Transverse colon (tissue), 4 donors: Measurements from ENCODE around the gene BYSL. TPM values are rescaled to one million over a fixed set of nuclear protein-coding genes. Genes with fewer than 3 reads are reported as not detected.

ENCODE experiments used
- DNase-seq: peaks from one replicate; pipeline ENCODE4 v3.0.0-alpha.2; 2019
- H3K27ac ChIP-seq, 4 donors: fragments of 200-600 bp; sonication (generic); 2 replicates each; pipeline ENCODE4 v1.5.1; 2016 to 2018; ENCODE audit warnings: inconsistent platforms in 4 of 4
- H3K27me3 ChIP-seq: fragments of 200-600 bp; sonication (generic); 2 replicates; pipeline ENCODE4 v1.5.1; 2017; ENCODE audit warnings: inconsistent platforms
- H3K36me3 ChIP-seq, 4 donors: fragments of 200-600 bp; sonication (generic); 2 replicates each; pipeline ENCODE4 v1.5.1; 2017 to 2019; ENCODE audit warnings: inconsistent platforms in 4 of 4
- H3K4me1 ChIP-seq, 4 donors: fragments of 200-600 bp; sonication (generic); 2 replicates each; pipeline ENCODE4 v1.5.1; 2017 to 2020; ENCODE audit warnings: inconsistent platforms in 4 of 4
- H3K4me3 ChIP-seq, 4 donors: fragments of 200-600 bp; sonication (generic); 1 replicate in 1 of 4; 2 replicates in 3 of 4; pipeline versions ENCODE4 v1.5.1 to v1.6.1; 2017 to 2019; ENCODE audit warnings: inconsistent platforms in 4 of 4
- H3K9me3 ChIP-seq, 2 donors: fragments of 200-600 bp; sonication (generic); 2 replicates each; pipeline ENCODE4 v1.5.1; 2017 to 2019; ENCODE audit warnings: inconsistent platforms in 2 of 2
- CTCF ChIP-seq, 5 experiments: fragments of 200-600 bp in 3 of 5; fragments of 450-650 bp in 2 of 5; sonication (generic) in 3 of 5; IDR thresholded peaks; 1 replicate in 2 of 5; 2 replicates in 3 of 5; pipeline ENCODE4 v1.5.1; 2016 to 2017; ENCODE audit warnings: antibody characterized with exemption in 5 of 5, inconsistent platforms in 3 of 5, mild to moderate bottlenecking in 2 of 5, moderate library complexity in 1 of 5
- EP300 ChIP-seq: sonication (generic); formaldehyde crosslinking; IDR thresholded peaks from one replicate; pipeline ENCODE4 v1.6.1; 2017; ENCODE audit warnings: antibody characterized with exemption, low read depth
- POLR2A ChIP-seq: fragments of 450-650 bp; IDR thresholded peaks from one replicate; pipeline ENCODE4 v1.6.1; 2016; ENCODE audit warnings: antibody characterized with exemption, mild to moderate bottlenecking, moderate library complexity
- POLR2AphosphoS5 ChIP-seq, 3 donors: sonication (generic); formaldehyde crosslinking; IDR thresholded peaks; one replicate each; pipeline ENCODE4 v1.6.1; 2016; ENCODE audit warnings: antibody characterized with exemption in 3 of 3
- WGBS, 2 donors: methylation state at CpG; one replicate each; pipeline ENCODE4 v1.1.5; 2018; ENCODE audit warnings: low coverage in 1 of 2; 5-methylcytosine and 5-hydroxymethylcytosine counted together
- in situ Hi-C, 4 donors: fragments of 200-750 bp; cut with MboI; loops; one replicate each; pipeline versions ENCODE4 v1.15.0 to v1.15.1; 2017; ENCODE audit warnings: low sequenced_read_pairs in 3 of 4, low pct_ligation_motif_present in 1 of 4, low pct_unique_long_range_greater_than_20kb in 1 of 4
- intact Hi-C: fragments of 100-400 bp; cut with DNase I; formaldehyde crosslinking; loops from one replicate; pipeline ENCODE4 v1.15.1; 2023; ENCODE audit warnings: low total_unique reads
- total RNA-seq, 4 donors: library from RNA; depleted of rRNA; stranded (reverse); fragments of >200 nt; gene quantifications; one replicate each; pipeline ENCODE4 v1.1.0, GENCODE V29; 2016

BYSL gene
- total RNA-seq, 4 donors from 2014 or later = 3.4 to 5.9 (median 5.2) TPM

- H3K4me1 ChIP-seq = no peaks in the 10 kb centered on the region
- in situ Hi-C loops = loop anchor here in 1 of 4 donors (25.0 kb wide), 2 partner anchors 122 to 303 kb away; partner anchors contain the start of genes FRS3, MRPS10, PRICKLE4 and TOMM6
- TF ChIP-seq CTCF (IDR thresholded peaks at IDR 0.05) (no peak), EP300 (no peak), POLR2A (no peak), POLR2AphosphoS5 (IDR thresholded peaks at IDR 0.05) (no peak)
- no peak for DNase-seq
- intact Hi-C loops = no loop called here
- no peaks in the 10 kb centered on the region for H3K9me3 ChIP-seq
- no peaks in the 10 kb centered on the region for H3K27me3 ChIP-seq
- H3K27ac ChIP-seq = no peak overlapping the region
- 97 to 100% methylated on average over 1 of the region's 1 CpG for WGBS, 2 donors
- peaks cover 0 to 45% (median 12%) of the 10 kb centered on the region in 4 donors for H3K36me3 ChIP-seq
- H3K4me3 ChIP-seq = no peak overlapping the region
Measured at GRCh38 chr6:41909727-41910126, 11.6 kb upstream of the BYSL start.

GRCh38 chr6:41914343-41914742, 7.0 kb upstream of the BYSL start:
- Histone ChIP-seq H3K36me3 (peaks cover 0 to 18% (median 4%) of the 10 kb centered on the region in 4 donors), H3K4me3 (no peak overlapping the region), H3K27me3 (no peaks in the 10 kb centered on the region), H3K27ac (no peak overlapping the region), H3K4me1 (peaks cover 0 to 7% (median 3%) of the 10 kb centered on the region in 4 donors), H3K9me3 (no peaks in the 10 kb centered on the region)
- TF ChIP-seq EP300 = no peak
- no peak for TF ChIP-seq POLR2AphosphoS5 (IDR thresholded peaks at IDR 0.05)
- DNase-seq = no peak
- in situ Hi-C loops = loop anchor here in 1 of 4 donors (25.0 kb wide), 2 partner anchors 127 to 298 kb away; partner anchors contain the start of genes FRS3, MRPS10, PRICKLE4 and TOMM6
- WGBS, 2 donors = 80 to 88% methylated on average over 2 of the region's 2 CpGs
- intact Hi-C loops = no loop called here

DNA sequence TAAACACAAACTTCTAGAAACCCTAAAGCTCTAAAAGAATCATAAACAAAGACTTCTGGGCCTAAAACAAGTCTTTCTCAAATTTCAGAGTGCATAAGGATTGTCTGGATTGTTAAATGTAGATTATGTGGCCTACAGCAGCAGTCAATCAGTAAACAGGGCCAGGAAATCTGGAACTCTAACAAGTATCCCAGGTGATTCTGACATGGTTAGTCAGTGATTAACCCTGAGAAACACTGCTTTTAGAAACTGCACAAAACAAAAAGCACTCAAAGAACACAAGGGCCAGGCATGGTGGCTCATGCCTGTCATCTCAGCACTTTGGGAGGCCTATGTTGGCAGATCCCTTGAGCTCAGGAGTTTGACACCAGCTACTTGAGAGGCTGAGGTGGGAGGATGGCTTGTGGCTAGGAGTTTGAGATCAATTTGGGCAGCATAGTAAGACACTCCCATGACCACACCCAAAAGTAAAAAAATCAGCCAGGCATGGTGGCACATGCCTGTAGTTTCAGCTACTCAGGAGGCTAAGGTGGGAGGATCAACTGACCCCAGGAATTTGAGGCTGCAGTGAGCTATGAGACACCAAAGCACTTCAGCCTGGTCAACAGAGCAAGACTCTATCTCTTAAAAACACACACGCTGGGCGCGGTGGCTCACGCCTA, 6.3 kb upstream of the BYSL start:
- Histone ChIP-seq H3K9me3 (no peaks in the 10 kb centered on the region), H3K4me3 (no peak overlapping the region), H3K36me3 (peaks cover 0 to 18% (median 4%) of the 10 kb centered on the region in 4 donors), H3K27ac (no peak overlapping the region), H3K4me1 (peaks cover 4 to 14% (median 9%) of the 10 kb centered on the region in 4 donors), H3K27me3 (no peaks in the 10 kb centered on the region)
- in situ Hi-C loops = loop anchor here in 1 of 4 donors (25.0 kb wide), 2 partner anchors 128 to 297 kb away; partner anchors contain the start of genes FRS3, MRPS10, PRICKLE4 and TOMM6
- no peak for DNase-seq
- 97% methylated on average over 4 of the region's 4 CpGs; no CpG with 5 or more reads in 1 of the 2 donors for WGBS, 2 donors
- no peak for TF ChIP-seq POLR2A
- intact Hi-C loops = no loop called here

GRCh38 chr6:41917528-41917927, 3.8 kb upstream of the BYSL start:
- in situ Hi-C loops = loop anchor here in 1 of 4 donors (25.0 kb wide), 2 partner anchors 130 to 295 kb away; partner anchors contain the start of genes FRS3, MRPS10, PRICKLE4 and TOMM6

More at GRCh38 chr6:41917528-41917927, 3.8 kb upstream of the BYSL start:
- H3K27ac ChIP-seq = no peak overlapping the region
- H3K9me3 ChIP-seq = no peaks in the 10 kb centered on the region
- H3K4me3 ChIP-seq = no peak overlapping the region
- intact Hi-C loops = no loop called here
- 59 to 65% methylated on average over 4 of the region's 4 CpGs for WGBS, 2 donors
- H3K36me3 ChIP-seq = peaks cover 0 to 18% (median 4%) of the 10 kb centered on the region in 4 donors
- no peak for TF ChIP-seq POLR2A
- no peak for TF ChIP-seq CTCF (IDR thresholded peaks at IDR 0.05)
- TF ChIP-seq EP300 = no peak
- TF ChIP-seq POLR2AphosphoS5 (IDR thresholded peaks at IDR 0.05) = no peak
- no peak for DNase-seq
- no peaks in the 10 kb centered on the region for H3K27me3 ChIP-seq
- peaks cover 13 to 25% (median 20%) of the 10 kb centered on the region in 4 donors for H3K4me1 ChIP-seq
